Keratinocyte (primary cell): ENCODE measurements around the gene TOR1AIP2.

Experiments used
- EZH2 ChIP-seq: IDR thresholded peaks from one replicate; pipeline ENCODE4 v1.6.1; 2012; ENCODE audit warnings: inconsistent platforms, mild to moderate bottlenecking, low read length, moderate library complexity
- TF ChIP-seq, protein P1 (sequence below), 3 experiments: IDR thresholded peaks in 1 of 3; conservative IDR thresholded peaks in 1 of 3; optimal IDR thresholded peaks in 1 of 3; 2 replicates in 2 of 3; 3 replicates in 1 of 3; pipeline versions ENCODE3 to v1.5.1; 2011; ENCODE audit warnings: low read length in 3 of 3, mild to moderate bottlenecking in 3 of 3, moderate library complexity in 2 of 3, control low read depth in 1 of 3, inconsistent platforms in 1 of 3; ENCODE audit not compliant: insufficient read depth in 2 of 3; ENCODE audit errors: extremely low read depth in 1 of 3

- TF ChIP-seq, protein P1, sequence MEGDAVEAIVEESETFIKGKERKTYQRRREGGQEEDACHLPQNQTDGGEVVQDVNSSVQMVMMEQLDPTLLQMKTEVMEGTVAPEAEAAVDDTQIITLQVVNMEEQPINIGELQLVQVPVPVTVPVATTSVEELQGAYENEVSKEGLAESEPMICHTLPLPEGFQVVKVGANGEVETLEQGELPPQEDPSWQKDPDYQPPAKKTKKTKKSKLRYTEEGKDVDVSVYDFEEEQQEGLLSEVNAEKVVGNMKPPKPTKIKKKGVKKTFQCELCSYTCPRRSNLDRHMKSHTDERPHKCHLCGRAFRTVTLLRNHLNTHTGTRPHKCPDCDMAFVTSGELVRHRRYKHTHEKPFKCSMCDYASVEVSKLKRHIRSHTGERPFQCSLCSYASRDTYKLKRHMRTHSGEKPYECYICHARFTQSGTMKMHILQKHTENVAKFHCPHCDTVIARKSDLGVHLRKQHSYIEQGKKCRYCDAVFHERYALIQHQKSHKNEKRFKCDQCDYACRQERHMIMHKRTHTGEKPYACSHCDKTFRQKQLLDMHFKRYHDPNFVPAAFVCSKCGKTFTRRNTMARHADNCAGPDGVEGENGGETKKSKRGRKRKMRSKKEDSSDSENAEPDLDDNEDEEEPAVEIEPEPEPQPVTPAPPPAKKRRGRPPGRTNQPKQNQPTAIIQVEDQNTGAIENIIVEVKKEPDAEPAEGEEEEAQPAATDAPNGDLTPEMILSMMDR (optimal IDR thresholded peaks at IDR 0.05 in 1 of 3, IDR thresholded peaks at IDR 0.05 in 1 of 3, conservative IDR thresholded peaks at IDR 0.05 in 1 of 3; ENCODE audit: extremely low read depth in 1 of 3, insufficient read depth in 2 of 3, low read length in 3 of 3), result no peak
- TF ChIP-seq EZH2, result no peak
Measured at GRCh38 chr1:179876300-179876715, 1.3 kb downstream of the TOR1AIP2 start.
